SK-N-SH (cell line): ENCODE data around the gene HS2ST1. TPM values are rescaled to one million over a fixed set of nuclear protein-coding genes. Genes with fewer than 3 reads are reported as not detected.

ENCODE experiments used
- CTCF ChIA-PET: fragments of 300-600, 350-600 bp; formaldehyde crosslinking; extraction: SDS; loops from one replicate; lab custom pipeline; 2021; lab: Yijun Ruan, JAX
- POLR2A ChIA-PET: fragments of 350-600 bp; sonication (Branson Sonifier 250); formaldehyde crosslinking; extraction: SDS; loops from one replicate; lab custom pipeline; 2020; ENCODE audit warnings: antibody characterized with exemption, inconsistent platforms; lab: Yijun Ruan, JAX
- DNase-seq: peaks from one replicate; pipeline ENCODE4 v3.0.0; 2012
- H2AFZ ChIP-seq: fragments of 200-600 bp; sonication (generic); 2 replicates; pipeline ENCODE4 v1.8.1; 2016; ENCODE audit warnings: antibody characterized with exemption, mild to moderate bottlenecking, low read depth
- H3F3A ChIP-seq: fragments of 200-600 bp; sonication (generic); replicated peaks from 2 replicates; pipeline ENCODE3; 2016; ENCODE audit warnings: antibody characterized with exemption, mild to moderate bottlenecking; ENCODE audit not compliant: insufficient read depth
- H3K27ac ChIP-seq, 2 experiments: fragments of 200-500 bp in 1 of 2; fragments of 200-600 bp in 1 of 2; sonication (Bioruptor generic) in 1 of 2; sonication (generic), shearing (Covaris generic) in 1 of 2; 2 replicates each; pipeline versions ENCODE4 v1.5.1 to v1.6.1; 2014 to 2016; ENCODE audit warnings: low read depth in 2 of 2, inconsistent platforms in 1 of 2, low read length in 1 of 2, mild to moderate bottlenecking in 1 of 2, mixed read lengths in 1 of 2
- H3K27me3 ChIP-seq: fragments of 200-600 bp; sonication (generic), shearing (Covaris generic); 2 replicates; pipeline ENCODE4 v1.6.1; 2016; ENCODE audit warnings: mixed run types; ENCODE audit not compliant: insufficient read depth
- H3K36me3 ChIP-seq, 2 experiments: fragments of 200-500 bp in 1 of 2; fragments of 200-600 bp in 1 of 2; sonication (Bioruptor generic) in 1 of 2; sonication (generic) in 1 of 2; replicated peaks in 1 of 2; 2 replicates each; pipeline versions ENCODE3 to v1.5.1; 2014 to 2016; ENCODE audit warnings: low read length in 1 of 2, mild to moderate bottlenecking in 1 of 2; ENCODE audit not compliant: insufficient read depth in 2 of 2, control insufficient read depth in 1 of 2
- H3K4me1 ChIP-seq, 2 experiments: fragments of 200-500 bp in 1 of 2; fragments of 200-600 bp in 1 of 2; sonication (Bioruptor generic) in 1 of 2; sonication (generic), shearing (Covaris generic) in 1 of 2; 2 replicates each; pipeline versions ENCODE4 v1.5.1 to v1.6.1; 2014 to 2016; ENCODE audit warnings: low read depth in 1 of 2, low read length in 1 of 2, mixed run types in 1 of 2; ENCODE audit not compliant: insufficient read depth in 2 of 2, control insufficient read depth in 1 of 2
- H3K4me2 ChIP-seq: fragments of 200-600 bp; sonication (generic), shearing (Covaris generic); 2 replicates; pipeline ENCODE4 v1.6.1; 2017; ENCODE audit warnings: mixed run types
- H3K4me3 ChIP-seq, 2 experiments: fragments of 200-500 bp in 1 of 2; fragments of 200-600 bp in 1 of 2; sonication (Bioruptor generic) in 1 of 2; sonication (generic), shearing (Covaris generic) in 1 of 2; 2 replicates each; pipeline versions ENCODE4 v1.5.1 to v1.8.1; 2014 to 2016; ENCODE audit warnings: low read depth in 2 of 2, inconsistent platforms in 1 of 2, low read length in 1 of 2, mild to moderate bottlenecking in 1 of 2, mixed read lengths in 1 of 2, moderate library complexity in 1 of 2
- H3K79me2 ChIP-seq: fragments of 200-600 bp; sonication (generic); 2 replicates; pipeline ENCODE4 v1.8.1; 2017; ENCODE audit warnings: mild to moderate bottlenecking; ENCODE audit not compliant: insufficient read depth
- H3K9ac ChIP-seq: fragments of 200-600 bp; sonication (generic); 2 replicates; pipeline ENCODE4 v1.6.1; 2017; ENCODE audit warnings: mixed run types
- H3K9me2 ChIP-seq: fragments of 200-600 bp; sonication (generic); 2 replicates; pipeline ENCODE4 v1.6.1; 2017; ENCODE audit warnings: mixed run types
- H3K9me3 ChIP-seq: fragments of 200-600 bp; sonication (generic); 2 replicates; pipeline ENCODE4 v1.6.1; 2017; ENCODE audit warnings: mixed run types, mild to moderate bottlenecking, moderate library complexity
- H4K20me1 ChIP-seq: fragments of 200-600 bp; sonication (generic); 2 replicates; pipeline ENCODE4 v1.6.1; 2017; ENCODE audit warnings: mild to moderate bottlenecking, mixed run types; ENCODE audit not compliant: insufficient read depth
- CHD2 ChIP-seq: fragments of 150-350 bp; IDR thresholded peaks from 2 replicates; pipeline ENCODE4 v1.6.1; 2018; ENCODE audit warnings: low read length; ENCODE audit not compliant: partially characterized antibody
- CTCF ChIP-seq: fragments of 200-600 bp; sonication (generic); IDR thresholded peaks from 2 replicates; pipeline ENCODE4 v1.6.1; 2017; ENCODE audit warnings: antibody characterized with exemption, mild to moderate bottlenecking, moderate library complexity
- ELF1 ChIP-seq: IDR thresholded peaks from 2 replicates; pipeline ENCODE4 v1.4.0; 2012
- EZH2phosphoT487 ChIP-seq: fragments of 200-600 bp; sonication (generic); IDR thresholded peaks from 2 replicates; pipeline ENCODE4 v1.6.1; 2017; ENCODE audit warnings: low read depth, mixed run types, mild to moderate bottlenecking, antibody characterized with exemption, moderate library complexity, borderline replicate concordance
- FOXJ3 ChIP-seq: sonication (generic); formaldehyde crosslinking; IDR thresholded peaks from 2 replicates; pipeline ENCODE4 v1.5.1; 2020; ENCODE audit warnings: mild to moderate bottlenecking, missing genetic modification reagents
- GATA2 ChIP-seq: sonication (generic); formaldehyde crosslinking; IDR thresholded peaks from 2 replicates; pipeline ENCODE4 v1.5.0; 2020; ENCODE audit warnings: mild to moderate bottlenecking, missing genetic modification reagents
- IRF3 ChIP-seq: fragments of 150-350 bp; IDR thresholded peaks from 2 replicates; pipeline ENCODE4 v1.6.1; 2016; ENCODE audit warnings: mild to moderate bottlenecking, low read depth, low read length
- JUND ChIP-seq: IDR thresholded peaks from 2 replicates; pipeline ENCODE4 v1.4.0; 2012
- NRF1 ChIP-seq: IDR thresholded peaks from 2 replicates; pipeline ENCODE4 v1.6.1; 2012; ENCODE audit warnings: low read depth, mild to moderate bottlenecking, low read length
- PBX3 ChIP-seq: IDR thresholded peaks from 2 replicates; pipeline ENCODE4; 2012
- POLR2AphosphoS5 ChIP-seq: IDR thresholded peaks from 2 replicates; pipeline ENCODE4 v1.6.1; 2012; ENCODE audit warnings: low read depth, low read length
- RFX5 ChIP-seq: IDR thresholded peaks from 2 replicates; pipeline ENCODE4 v1.6.1; 2012; ENCODE audit warnings: mild to moderate bottlenecking, improper control_type of control experiment, low read length
- RXRA ChIP-seq: IDR thresholded peaks from 2 replicates; pipeline ENCODE4 v1.4.0; 2012; ENCODE audit warnings: low read depth, mild to moderate bottlenecking, borderline replicate concordance
- SIN3A ChIP-seq: IDR thresholded peaks from 2 replicates; pipeline ENCODE4 v1.6.1; 2012; ENCODE audit warnings: low read depth, mild to moderate bottlenecking, low read length, moderate library complexity, borderline replicate concordance
- SMC3 ChIP-seq: IDR thresholded peaks from 2 replicates; pipeline ENCODE4 v1.6.1; 2012; ENCODE audit warnings: low read depth, low read length, improper control_type of control experiment
- TAF1 ChIP-seq: IDR thresholded peaks from 2 replicates; pipeline ENCODE4 v1.6.1; 2012; ENCODE audit warnings: low read depth, mild to moderate bottlenecking, low read length, moderate library complexity, borderline replicate concordance
- TCF12 ChIP-seq: IDR thresholded peaks from 2 replicates; pipeline ENCODE4 v1.4.0; 2012
- YY1 ChIP-seq: IDR thresholded peaks from 2 replicates; pipeline ENCODE4 v1.4.0; 2012; ENCODE audit warnings: low read depth, mild to moderate bottlenecking
- WGBS: methylation state at CpG from one replicate; pipeline ENCODE4 v1.1.6; 2017; ENCODE audit warnings: low lambda C conversion rate; 5-methylcytosine and 5-hydroxymethylcytosine counted together
- polyA plus RNA-seq, 3 experiments: library from polyadenylated mRNA; depleted of rRNA; stranded (reverse); fragments of >200 nt; gene quantifications; 2 replicates each; pipeline ENCODE4 v1.2.3, GENCODE V29; 2012
- TF ChIP-seq, protein P1 (sequence below): IDR thresholded peaks from 2 replicates; pipeline ENCODE4 v1.4.0; 2012; ENCODE audit warnings: low read depth, borderline replicate concordance
- TF ChIP-seq, protein P2 (sequence below): IDR thresholded peaks from 2 replicates; pipeline ENCODE4 v1.4.0; 2012; ENCODE audit warnings: low read depth

Gene HS2ST1
- polyA plus RNA-seq, 1 of the 3 experiments (the other 2 are of a cell fraction) = 16.6 TPM

DNA sequence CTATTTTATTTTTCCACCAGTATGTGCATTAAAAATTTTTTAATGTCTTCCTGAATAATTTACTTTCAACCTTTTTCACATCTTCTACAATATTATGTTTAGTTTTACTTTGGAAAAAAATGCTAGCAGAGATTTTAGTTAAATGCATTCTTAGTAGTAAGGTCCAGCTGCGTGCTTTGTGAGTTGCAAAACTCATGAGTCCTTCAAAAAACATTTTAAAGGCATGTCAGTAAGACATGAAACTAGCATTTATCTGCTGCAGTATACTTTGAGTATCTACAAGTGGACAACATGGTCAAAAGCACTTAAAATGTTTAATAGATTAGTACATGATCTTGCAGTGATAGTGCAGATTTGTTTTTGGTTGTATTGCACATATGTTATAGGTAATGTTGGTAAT lies 139.0 kb downstream of the HS2ST1 start:
- 87% methylated on average over 1 of the region's 1 CpG for WGBS
- H3K79me2 ChIP-seq = 0 out of 2 replicates have a peak, but pooled peaks cover 4% of the 10 kb centered on the region
- CTCF ChIA-PET = interaction anchor here (0.9 to 1.2 kb wide), 2 partner anchors 22 to 31 kb away, joined by 3 read pairs; no protein-coding TSS in a partner anchor
- H3K27me3 ChIP-seq = no peaks in the 10 kb centered on the region
- H3K9me2 ChIP-seq = no peaks in the 10 kb centered on the region
- no peak overlapping the region for H3K9ac ChIP-seq
- H4K20me1 ChIP-seq = no peaks in the 10 kb centered on the region
- no peak overlapping the region for H3K27ac ChIP-seq
- no peak overlapping the region for H3K4me2 ChIP-seq
- no peak for DNase-seq
- TF ChIP-seq TCF12 (no peak), POLR2AphosphoS5 (no peak), NRF1 (no peak), CTCF (no peak), ELF1 (no peak), FOXJ3 (CRISPR knock-in tag) (no peak), PBX3 (no peak), RXRA (no peak), GATA2 (CRISPR knock-in tag) (no peak)
- TF ChIP-seq, all 33 proteins: peak for 0
- Histone ChIP-seq H3K4me3 (no peak overlapping the region), H3K36me3 (no peaks in the 10 kb centered on the region), H2AFZ (no peak overlapping the region), H3K9me3 (peaks cover 5% of the 10 kb centered on the region; the same call in 1 of the 2 replicates), H3F3A (no peaks in the 10 kb centered on the region), H3K4me1 (no peaks in the 10 kb centered on the region; a peak in 2 of 4 replicates)
- POLR2A ChIA-PET = no interaction called here

GRCh38 chr1:87056974-87057373 lies 142.5 kb downstream of the HS2ST1 start:
- ChIA-PET POLR2A (no interaction called here), CTCF (no interaction called here)
- H3K27me3 ChIP-seq = no peaks in the 10 kb centered on the region
- H3K4me3 ChIP-seq = no peak overlapping the region
- no peak overlapping the region for H3K4me2 ChIP-seq
- H3F3A ChIP-seq = peaks cover 5% of the 10 kb centered on the region
- H3K79me2 ChIP-seq = no peaks in the 10 kb centered on the region
- H3K36me3 ChIP-seq = no peaks in the 10 kb centered on the region
- H3K27ac ChIP-seq = no peak overlapping the region
- H4K20me1 ChIP-seq = no peaks in the 10 kb centered on the region
- no peak for DNase-seq
- H3K4me1 ChIP-seq = no peaks in the 10 kb centered on the region; a peak in 2 of 4 replicates
- no peak overlapping the region for H2AFZ ChIP-seq
- no peak overlapping the region for H3K9ac ChIP-seq
- H3K9me2 ChIP-seq = no peaks in the 10 kb centered on the region
- TF ChIP-seq, protein P1, sequence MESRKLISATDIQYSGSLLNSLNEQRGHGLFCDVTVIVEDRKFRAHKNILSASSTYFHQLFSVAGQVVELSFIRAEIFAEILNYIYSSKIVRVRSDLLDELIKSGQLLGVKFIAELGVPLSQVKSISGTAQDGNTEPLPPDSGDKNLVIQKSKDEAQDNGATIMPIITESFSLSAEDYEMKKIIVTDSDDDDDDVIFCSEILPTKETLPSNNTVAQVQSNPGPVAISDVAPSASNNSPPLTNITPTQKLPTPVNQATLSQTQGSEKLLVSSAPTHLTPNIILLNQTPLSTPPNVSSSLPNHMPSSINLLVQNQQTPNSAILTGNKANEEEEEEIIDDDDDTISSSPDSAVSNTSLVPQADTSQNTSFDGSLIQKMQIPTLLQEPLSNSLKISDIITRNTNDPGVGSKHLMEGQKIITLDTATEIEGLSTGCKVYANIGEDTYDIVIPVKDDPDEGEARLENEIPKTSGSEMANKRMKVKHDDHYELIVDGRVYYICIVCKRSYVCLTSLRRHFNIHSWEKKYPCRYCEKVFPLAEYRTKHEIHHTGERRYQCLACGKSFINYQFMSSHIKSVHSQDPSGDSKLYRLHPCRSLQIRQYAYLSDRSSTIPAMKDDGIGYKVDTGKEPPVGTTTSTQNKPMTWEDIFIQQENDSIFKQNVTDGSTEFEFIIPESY = no peak
- TF ChIP-seq JUND = no peak
- no peak for TF ChIP-seq SIN3A
- no peak for TF ChIP-seq SMC3
- TF ChIP-seq GATA2 (CRISPR knock-in tag) = no peak
- TF ChIP-seq EZH2phosphoT487 = no peak
- no peak for TF ChIP-seq TAF1
- TF ChIP-seq YY1 = no peak
- TF ChIP-seq RFX5 = no peak
- TF ChIP-seq CHD2 = no peak
- TF ChIP-seq IRF3 = no peak
- TF ChIP-seq, protein P2, sequence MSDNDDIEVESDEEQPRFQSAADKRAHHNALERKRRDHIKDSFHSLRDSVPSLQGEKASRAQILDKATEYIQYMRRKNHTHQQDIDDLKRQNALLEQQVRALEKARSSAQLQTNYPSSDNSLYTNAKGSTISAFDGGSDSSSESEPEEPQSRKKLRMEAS = no peak
- H3K9me3 ChIP-seq = no peaks in the 10 kb centered on the region; the same call in 1 of the 2 replicates
